NCI-H524 treated with DMSO at 0.1 percent for 48 hours (cell line): ENCODE results near the gene ALDOC.
A peak's percentile ranks its signal among the peaks of the same experiment; 100 is the strongest.
"Not testable (repeated sequence)": the region's sequence is repeated elsewhere in the genome, so short reads cannot be mapped to it uniquely, and the experiment has no call there.

Source experiments
- DNase-seq: peaks from one replicate; lab custom pipeline; 2025; lab: John Stamatoyannopoulos, UW

Gene ALDOC

DNA sequence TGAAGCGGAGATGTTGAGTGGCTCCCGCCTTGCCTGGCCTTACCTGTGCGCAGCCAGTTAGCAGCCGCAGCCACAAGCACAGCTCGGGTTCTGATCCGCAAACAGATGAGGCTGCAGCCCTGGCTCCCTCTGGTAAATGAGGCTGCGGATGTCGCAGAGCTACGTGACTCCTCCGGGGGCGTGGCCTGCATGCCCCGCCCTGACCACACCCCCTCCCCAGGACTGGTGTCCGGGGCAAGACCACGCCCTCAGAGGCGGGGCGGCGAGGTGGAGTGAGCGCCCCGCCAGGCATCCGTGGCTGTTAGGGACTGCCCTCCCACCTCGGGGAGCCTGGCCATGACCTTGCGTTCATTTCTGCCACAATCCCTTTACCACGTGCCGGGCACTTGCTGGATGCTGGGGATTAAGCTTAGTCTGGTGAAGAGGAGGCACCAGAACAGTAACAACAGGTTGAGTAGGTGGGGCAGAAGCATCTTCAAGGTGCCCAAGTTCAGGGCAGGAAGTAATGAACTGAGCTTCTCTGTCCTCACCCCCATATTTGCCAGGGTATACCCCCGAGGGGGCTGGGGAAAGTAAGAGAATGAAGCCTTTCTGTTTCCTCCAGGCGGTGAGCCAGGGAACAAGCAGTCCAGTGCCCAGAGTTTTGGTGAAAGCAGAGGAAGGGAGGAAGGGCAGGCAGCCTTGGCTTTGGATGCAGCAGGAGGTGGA, at the start of gene ALDOC:
ALDOC (minus strand) TSS at position 138 of the 708 bp plus-strand sequence. CDS start 1,363 bp downstream, outside the sequence.
- no peak for DNase-seq

DNA sequence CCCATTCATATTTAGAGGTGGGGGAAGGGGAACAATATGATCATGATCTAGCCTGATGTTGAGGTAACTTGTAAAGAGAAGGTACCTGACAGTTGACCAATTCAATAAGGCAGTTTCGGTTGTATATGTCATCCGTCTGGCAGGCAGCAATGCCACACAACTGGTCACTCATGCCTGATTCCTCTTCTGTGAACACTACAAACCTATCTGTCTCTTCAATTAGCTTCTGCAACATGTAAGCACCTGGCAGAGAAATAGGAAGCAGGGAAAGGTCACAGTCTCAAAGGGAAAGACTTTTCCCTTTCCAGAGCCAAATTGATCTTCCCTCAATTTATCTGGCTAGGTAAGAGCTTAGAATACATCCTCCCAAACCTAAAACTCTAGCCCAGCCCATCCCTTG, 47.5 kb upstream of the ALDOC start:
- no peak for DNase-seq

DNA sequence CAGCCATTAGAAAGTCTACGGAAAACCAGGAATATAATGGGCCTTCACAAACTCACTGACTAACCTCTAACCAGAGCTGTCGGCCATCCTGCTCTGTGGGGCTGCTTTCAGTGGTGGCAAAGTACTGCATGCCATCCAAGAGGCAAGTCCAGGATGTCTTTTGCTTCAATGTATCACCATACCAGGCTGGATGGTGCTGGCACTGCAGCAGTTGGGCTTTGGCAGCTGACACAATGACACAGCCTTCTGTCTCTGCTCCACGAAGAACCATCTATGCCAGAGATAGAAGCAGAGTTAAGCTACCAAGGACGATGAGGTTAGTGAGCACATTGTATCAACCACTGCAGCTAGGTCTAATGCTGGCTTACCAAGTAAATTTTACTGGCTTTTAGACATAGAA, 47.0 kb upstream of the ALDOC start:
- DNase-seq, result no peak

DNA sequence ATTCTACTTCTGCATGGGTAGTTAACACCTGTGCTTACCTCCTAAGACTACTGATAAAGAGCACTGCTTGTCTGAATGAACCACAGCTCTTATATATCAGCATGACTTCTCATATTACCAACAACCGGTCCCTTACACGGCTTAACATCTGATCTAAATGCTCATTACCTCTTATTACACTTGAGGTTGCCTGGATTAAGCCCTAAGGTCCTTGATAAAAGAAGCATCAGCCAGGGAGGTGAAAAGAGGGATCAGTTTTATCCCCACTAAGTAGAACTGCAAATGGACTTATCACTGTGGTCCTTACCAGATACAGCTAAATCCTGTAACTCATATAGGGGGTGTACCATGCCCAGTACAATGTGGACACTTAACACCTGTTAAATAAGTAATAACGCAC, 45.5 kb upstream of the ALDOC start:
- DNase-seq, result peak; percentile 100

DNA sequence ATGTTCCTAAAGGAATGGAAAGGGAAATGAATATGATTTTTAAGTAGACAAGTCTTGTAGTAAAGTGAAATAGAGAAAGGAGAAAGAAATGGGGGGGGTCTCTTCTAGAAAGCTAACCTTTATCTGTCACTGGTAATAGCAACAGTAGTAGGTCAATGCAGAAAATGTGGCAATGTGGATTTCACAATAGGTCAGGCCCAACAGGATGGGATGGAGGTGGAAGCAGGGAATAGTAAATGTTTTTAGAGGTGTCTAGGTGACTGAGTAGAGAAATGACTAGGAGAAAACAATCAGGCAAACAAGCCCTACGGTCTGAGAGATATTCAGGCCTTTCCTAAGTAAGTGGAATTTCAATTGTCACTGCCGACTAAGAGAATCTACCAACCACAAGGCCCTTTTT, 43.3 kb upstream of the ALDOC start:
- no peak for DNase-seq

DNA sequence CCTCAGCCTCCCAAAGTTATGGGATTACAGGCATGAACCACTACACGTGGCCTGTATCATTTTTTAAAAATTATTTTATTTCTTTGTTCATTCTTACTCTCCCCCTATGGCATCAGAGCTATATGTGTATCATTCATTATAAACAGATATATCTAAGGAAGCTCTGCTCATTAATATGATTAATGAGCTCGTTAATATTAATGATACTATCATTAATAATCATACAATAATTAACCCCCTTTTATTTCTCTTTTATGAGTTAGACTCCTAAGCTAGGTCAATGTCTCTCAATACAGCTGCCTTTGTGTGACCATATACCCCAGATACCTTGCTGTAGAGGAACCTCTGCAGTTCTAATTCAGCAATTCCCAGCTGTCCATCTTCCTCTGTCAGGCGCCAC, 41.8 kb upstream of the ALDOC start:
- no peak for DNase-seq

DNA sequence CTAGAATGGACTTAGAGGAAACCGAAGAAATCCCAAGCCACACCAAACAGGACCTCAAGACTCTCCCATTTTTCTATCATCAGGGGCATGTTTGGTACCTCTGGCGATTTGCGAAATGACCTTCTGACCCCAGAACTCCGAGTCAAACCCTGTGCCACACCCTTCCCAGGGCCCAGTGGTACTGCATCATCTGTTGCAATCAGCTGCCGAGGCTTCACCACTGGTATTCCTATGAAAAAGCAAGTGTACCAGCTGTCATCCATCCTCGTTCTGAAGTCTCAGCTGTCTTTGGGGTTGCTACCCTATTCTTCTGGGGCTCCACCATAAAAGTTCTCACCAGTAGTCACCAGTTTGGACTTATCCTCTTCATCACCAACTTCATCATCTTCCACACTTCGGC, 39.6 kb upstream of the ALDOC start:
- no peak for DNase-seq

DNA sequence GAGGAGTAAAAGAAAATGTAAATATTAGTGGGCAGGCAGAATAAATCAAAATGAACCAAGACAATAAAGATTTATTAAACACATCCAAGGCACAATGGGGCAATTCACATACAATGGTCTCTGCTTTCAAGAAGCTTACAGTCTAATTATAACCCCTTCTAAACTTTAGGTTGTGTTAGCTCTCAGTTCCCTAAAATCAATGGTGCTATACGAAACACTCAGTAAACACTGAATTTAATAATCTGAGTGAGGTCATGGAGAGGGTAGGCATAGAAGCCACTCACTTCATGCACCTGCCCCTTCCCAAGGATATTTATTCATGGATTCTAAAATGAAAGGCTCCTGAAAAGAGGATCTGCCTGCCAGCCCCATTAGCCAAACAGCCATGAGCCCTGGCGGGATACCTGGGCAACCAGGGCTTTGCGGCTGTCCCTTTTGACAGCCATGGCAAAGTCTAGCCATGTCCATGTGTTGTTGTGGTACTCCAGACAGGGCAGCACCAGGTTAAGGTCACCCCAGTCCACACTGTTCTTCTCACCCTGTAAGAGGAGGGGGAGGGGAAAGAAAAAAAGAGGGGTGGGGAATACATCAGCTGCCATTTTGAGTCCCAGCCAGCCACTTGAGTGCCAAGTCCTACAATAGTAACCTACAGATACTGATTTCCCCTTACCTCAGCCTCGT, 38.7 kb upstream of the ALDOC start:
- DNase-seq, result no peak

DNA sequence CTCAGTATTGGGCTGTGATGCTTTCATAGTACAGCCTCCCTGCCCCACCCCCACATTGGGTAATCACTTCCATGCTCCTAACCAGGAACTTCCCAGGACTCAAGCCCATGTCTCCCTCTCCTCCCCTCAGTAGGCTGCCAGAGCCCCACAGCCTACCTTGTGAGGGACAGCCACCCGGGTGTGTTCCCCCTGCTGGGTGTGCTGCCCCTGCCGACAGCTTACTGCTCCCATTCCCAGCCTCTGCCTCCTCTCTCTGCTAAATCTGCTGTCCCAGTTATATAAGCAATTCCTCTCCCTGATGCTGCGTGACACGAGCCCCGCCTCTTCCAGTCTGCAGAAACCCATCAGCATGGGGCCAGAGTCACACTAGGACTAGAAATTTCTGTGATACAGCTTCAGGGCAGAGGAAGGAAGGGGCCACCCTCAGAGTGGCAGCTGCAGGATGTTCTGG, 37.3 kb upstream of the ALDOC start, which contains the start of gene RSKR:
RSKR (minus strand) TSS at position 255 of the 451 bp plus-strand sequence; CDS start at position 231, 24 bp downstream.
- DNase-seq, result no peak

DNA sequence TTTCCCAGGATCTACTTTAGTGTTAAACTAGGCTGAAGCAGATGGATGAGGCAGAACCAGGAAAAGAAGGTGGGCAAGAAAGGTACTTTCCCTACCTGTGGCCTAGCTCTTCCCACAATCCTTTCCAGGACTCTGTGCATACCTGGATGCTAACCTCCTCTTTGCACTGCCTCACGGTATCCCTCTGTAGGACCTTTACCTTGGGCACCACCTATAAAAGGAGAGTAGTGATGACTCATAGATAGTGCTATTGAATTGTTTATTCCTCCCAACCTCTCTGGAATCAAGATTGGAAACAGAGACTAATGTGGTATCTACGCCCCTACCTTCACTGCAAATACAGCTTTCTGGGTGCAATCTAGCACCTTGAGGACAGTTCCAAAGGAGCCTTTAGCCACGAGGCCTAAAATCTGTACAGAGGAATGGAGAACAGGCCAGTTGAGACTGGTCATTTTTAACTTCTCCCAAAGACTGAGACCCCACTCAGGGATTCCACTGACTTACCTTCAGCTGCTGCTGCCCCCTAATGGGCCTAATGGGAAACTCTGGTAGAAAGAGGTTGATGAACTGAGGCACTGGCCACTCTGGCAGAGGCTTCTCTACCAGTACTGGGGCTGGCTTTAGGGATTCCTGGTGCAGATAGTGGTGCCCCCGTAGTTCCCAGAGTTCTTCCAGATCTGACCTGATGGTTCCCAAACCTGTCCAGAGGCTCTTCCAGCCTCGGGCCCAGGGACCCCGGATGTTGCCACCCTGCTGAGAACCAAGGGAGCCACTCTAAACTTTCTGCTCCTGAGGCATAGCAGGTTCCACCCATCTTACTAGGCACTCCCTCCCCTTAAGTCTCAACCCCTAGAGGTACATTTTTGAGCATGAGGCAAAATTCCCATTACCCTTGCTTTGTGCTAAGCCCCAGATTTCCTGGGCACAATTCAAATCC, 36.5 kb upstream of the ALDOC start:
- DNase-seq, result no peak

DNA sequence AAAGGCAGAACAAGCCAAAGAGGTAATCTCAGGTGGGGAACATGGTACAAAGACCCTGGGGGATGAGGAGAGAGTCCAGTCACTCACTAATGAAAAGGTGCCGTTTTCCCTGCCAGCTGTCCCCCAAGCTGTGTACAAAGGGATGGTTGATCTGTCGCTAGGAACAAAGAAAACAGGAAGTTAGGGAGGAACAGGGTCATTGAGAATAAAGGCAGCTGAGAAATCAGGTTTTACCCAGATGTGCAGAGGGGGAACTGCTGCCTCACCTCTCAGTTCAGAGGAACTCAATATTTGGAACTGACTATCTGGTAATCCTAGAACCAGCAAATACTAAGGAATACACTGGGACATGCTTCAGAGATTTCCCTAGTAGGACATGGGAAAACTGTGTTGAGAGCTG, 35.8 kb upstream of the ALDOC start:
- DNase-seq, result no peak

DNA sequence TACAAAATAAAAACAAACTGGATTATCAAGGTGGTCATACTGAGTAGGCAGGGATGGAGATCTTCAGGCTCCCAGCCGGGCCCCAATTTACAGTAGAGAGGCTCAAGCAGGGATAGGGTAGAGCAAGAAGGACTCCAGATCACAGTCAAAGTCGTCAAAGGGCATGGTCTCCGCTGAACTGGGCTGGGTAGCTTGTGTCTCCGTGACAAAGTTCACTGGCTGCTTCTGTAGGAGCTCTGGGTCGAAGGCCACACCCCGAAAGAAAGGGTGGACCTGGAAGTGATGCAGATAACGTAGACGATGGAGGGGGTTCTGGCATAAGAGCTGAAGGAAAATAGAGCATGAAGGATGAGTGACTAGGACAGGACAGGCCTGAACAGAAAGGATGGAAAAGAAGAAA, 33.7 kb upstream of the ALDOC start:
- no peak for DNase-seq

DNA sequence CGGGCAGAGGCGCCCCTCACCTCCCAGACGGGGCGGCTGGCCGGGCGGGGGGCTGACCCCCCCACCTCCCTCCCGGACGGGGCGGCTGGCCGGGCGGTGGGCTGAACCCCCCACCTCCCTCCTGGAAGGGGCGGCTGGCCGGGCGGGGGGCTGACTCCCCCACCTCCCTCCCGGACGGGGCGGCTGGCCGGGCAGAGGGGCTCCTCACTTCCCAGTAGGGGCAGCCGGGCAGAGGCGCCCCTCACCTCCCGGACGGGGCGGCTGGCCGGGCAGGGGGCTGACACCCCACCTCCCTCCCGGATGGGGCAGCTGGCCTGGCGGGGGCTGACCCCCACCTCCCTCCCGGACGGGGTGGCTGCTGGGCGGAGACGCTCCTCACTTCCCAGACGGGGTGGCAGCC, 27.3 kb upstream of the ALDOC start:
- not testable (repeated sequence) for DNase-seq

DNA sequence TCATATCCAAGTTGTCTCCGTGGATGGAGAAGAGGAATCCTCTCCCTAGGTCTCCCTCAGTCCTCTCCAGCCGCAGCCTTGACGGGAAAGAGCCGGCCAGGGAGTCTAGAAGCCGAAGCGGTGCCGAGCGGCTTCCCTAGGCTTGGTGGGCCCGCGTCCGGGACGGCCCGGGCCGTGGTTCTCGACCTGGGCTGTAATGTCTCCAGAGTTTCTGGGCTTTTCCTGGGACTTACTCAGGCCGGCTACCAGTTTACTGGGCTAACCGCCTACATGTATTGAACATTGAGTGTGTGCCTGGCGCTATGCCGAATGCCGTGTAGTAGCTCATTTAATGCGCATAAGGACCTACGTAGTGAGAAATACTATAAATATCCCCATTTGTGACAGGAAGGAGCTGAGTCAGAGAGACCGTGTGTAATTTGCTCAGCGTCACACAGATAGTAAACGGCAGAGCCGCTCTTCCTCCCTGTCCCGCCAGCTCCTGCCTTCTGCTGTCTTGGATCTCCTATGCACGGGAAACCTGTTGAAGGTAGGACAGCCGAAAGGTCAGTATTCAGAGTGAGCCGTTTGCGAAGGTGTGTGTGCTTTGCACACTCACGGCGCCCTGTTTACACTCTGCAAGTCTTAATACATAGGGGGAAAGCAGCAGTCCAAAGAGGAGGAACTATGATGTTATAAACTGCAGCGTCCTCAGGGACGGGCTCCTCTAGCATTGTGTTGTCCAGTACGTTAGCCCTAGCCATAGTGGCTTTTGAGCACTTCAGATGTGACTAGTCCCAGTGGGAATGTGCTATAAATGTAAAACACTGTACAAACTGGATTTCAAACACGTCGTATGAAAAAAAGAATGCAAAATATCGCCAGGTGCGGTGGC, 22.9 kb upstream of the ALDOC start:
- no peak for DNase-seq

DNA sequence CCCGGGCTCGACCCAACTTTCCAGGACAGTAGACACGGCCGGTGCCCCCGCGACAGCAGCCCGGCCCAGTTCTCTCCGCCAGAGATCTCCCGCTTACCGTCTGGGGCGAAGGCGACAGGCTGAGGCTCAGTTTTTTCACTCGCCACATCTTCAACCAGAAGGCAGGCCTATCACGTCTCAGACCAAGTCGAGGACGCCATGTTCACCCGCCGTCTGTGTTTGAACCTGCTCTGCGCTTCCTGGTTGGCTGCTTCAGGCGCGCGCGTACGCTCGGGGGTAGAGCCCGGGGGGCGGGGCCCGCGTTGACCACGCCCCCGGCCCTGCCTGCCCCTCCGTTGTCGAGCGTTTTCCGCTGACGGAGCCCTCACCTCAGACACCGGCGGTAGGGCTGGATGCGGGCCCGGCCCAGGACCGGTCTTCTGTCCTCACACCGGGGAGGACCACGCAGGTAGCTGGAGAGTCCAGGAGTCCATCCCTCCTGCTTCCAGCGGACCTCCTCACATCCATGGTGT, 22.2 kb upstream of the ALDOC start, which contains the start of gene SPAG5:
SPAG5 (minus strand) TSS at position 227 of the 512 bp plus-strand sequence; CDS start at position 148, 79 bp downstream.
- DNase-seq, result peak; percentile 74

DNA sequence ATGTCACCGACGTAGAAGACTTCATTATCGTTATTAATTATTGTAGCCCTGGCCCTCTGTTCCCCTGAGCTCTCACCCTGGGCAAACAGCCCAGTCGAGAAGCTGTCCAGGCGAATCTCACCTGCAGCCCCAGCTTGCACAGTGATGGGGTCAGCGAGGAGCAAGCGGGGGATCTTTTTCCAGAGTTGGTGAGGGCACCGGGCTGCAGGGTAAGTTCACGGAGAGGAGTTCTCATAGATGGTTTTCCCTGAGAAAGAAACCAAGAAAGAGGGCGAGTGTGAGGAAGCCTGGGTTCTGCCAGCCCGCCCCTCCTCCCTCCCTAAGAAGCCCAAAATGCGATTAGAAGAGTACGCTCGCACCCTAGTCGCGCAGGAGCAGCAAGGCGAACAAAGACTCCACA, 21.7 kb upstream of the ALDOC start:
- peak; percentile 39 for DNase-seq

DNA sequence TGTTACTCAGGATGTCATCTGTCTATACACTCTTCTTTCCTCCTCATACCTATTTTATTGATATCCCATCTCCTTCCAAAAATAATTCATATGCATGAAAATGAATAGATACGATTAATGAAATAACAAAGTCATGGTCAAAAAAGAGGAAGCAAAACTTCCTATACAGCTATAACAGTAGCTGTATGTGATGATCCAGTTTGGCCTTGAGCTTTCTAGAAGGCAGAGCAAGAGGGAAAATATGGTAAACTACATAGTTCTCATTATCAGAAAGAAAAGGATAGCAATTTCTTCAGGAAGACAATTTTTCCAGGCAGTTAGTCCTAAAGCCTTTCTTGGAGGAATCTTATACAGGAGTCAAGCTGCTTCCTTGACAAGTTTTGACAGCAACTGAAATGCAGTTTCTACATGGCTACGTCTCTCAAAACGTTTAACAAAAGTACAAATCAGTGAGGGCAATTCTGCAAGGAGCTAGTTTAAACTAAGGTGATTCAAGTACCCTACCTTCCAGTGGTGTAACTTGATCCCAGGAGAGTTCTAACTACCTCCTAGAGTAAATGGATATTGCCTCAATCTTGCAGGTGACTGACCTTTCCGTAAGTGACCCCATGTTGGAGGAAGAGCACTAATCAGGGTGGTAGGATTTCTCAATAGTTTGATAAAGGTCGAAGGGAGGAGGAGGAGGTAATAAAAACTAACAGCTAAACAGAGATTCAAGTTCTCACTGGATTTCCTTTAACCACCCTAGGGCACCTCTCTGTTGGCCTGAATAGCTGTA, 21.1 kb upstream of the ALDOC start:
- no peak for DNase-seq

DNA sequence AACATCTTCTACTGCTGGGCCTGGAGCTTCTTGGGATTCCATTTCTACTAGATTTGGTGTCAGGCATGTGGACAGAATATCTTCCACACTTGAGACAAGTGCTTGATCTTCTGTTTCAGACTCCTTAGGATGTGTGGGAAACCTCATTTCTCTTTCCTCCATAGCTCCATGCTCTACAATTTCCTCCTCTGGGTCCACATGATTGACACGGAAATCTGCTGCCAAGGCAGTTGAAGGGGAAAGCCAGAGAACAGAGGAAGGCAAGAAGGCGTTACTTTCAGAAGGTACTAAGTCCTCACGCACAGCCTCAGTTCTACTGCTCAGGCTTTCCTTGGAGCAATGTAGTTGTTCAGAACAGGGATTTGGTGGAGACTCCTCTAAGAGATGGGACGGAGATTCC, 15.6 kb upstream of the ALDOC start:
- no peak for DNase-seq

DNA sequence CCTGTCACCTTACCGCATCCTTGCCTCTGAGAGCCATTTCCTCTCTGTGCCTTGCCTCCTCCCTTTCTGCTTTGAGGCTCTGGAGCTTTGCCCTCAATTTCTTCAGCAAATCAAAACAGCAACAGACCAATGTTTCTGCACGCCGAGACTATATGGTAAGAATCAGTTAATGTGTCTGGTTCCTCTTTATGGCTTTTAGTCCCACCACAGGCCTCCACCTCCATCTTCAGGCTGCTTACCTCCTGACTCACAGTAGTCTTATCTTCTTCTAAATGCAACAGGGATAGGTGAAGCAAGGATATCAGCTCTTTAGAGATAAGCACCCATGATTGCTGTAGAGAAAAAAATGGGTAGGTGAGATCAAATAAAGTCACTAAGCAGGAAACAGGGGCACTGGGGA, 9.2 kb upstream of the ALDOC start:
- DNase-seq, result no peak

DNA sequence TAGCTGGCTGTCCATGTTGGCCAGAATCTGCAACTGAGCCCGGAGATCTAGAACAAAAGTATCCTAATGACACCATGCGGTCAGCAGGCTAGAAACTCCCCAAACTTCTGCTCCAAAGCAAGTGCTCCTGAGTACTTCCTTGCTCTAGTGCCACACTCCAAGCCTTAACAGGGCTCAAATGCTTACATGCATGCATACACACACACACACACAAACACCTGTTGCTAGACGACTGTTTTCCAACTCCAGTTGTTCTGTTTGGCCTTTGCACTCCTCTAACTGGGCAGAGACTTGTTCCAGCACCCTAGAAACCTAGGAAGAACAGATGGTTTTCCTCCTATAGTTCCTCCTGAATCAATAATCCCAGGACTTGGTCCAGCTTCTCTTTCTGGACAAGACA, 7.7 kb upstream of the ALDOC start:
- DNase-seq, result no peak
